ENCODE results near the gene GRAP2.

GRAP2 gene

GRCh38 chr22:40000171-40000570 lies 99.3 kb downstream of the GRAP2 start:
- in situ Hi-C loops (cut with MboI; ENCODE audit: low pct_unique_long_range_greater_than_20kb, low sequenced_read_pairs): no loop called here
- no peak for DNase-seq

- in situ Hi-C loops (cut with MboI; ENCODE audit: low pct_unique_long_range_greater_than_20kb, low sequenced_read_pairs): no loop called here
- DNase-seq: no peak
These were observed 100.2 kb downstream of the GRAP2 start for GRCh38 chr22:40001106-40001505.

GRCh38 chr22:40001800-40002577 lies 101.1 kb downstream of the GRAP2 start:
- in situ Hi-C loops (cut with MboI; ENCODE audit: low pct_unique_long_range_greater_than_20kb, low sequenced_read_pairs): no loop called here
- no peak for DNase-seq

GRCh38 chr22:40002935-40003715 lies 102.2 kb downstream of the GRAP2 start:
- no peak for DNase-seq
- in situ Hi-C loops (cut with MboI; ENCODE audit: low pct_unique_long_range_greater_than_20kb, low sequenced_read_pairs): no loop called here

GRCh38 chr22:40004836-40005235 lies 104.0 kb downstream of the GRAP2 start:
- DNase-seq: no peak
- in situ Hi-C loops (cut with MboI; ENCODE audit: low pct_unique_long_range_greater_than_20kb, low sequenced_read_pairs): no loop called here

- DNase-seq: no peak
- in situ Hi-C loops (cut with MboI; ENCODE audit: low pct_unique_long_range_greater_than_20kb, low sequenced_read_pairs): no loop called here
These were observed 105.8 kb downstream of the GRAP2 start for GRCh38 chr22:40006641-40007040.

GRCh38 chr22:40007853-40008710 lies 107.2 kb downstream of the GRAP2 start:
- in situ Hi-C loops (cut with MboI; ENCODE audit: low pct_unique_long_range_greater_than_20kb, low sequenced_read_pairs): no loop called here
- no peak for DNase-seq

- DNase-seq: no peak
- in situ Hi-C loops (cut with MboI; ENCODE audit: low pct_unique_long_range_greater_than_20kb, low sequenced_read_pairs): no loop called here
These were observed 107.9 kb downstream of the GRAP2 start for GRCh38 chr22:40008726-40009291.

- no peak for DNase-seq
- in situ Hi-C loops (cut with MboI; ENCODE audit: low pct_unique_long_range_greater_than_20kb, low sequenced_read_pairs): no loop called here
These were observed 108.4 kb downstream of the GRAP2 start for GRCh38 chr22:40009292-40009774.

- in situ Hi-C loops (cut with MboI; ENCODE audit: low pct_unique_long_range_greater_than_20kb, low sequenced_read_pairs): no loop called here
- no peak for DNase-seq
These were observed 109.2 kb downstream of the GRAP2 start for GRCh38 chr22:40009951-40010671.

- in situ Hi-C loops (cut with MboI; ENCODE audit: low pct_unique_long_range_greater_than_20kb, low sequenced_read_pairs): no loop called here
- no peak for DNase-seq
These were observed 109.9 kb downstream of the GRAP2 start for GRCh38 chr22:40010746-40011145.

- no peak for DNase-seq
- in situ Hi-C loops (cut with MboI; ENCODE audit: low pct_unique_long_range_greater_than_20kb, low sequenced_read_pairs): no loop called here
These were observed 113.9 kb downstream of the GRAP2 start for GRCh38 chr22:40014667-40015248.

GRCh38 chr22:40015358-40015976 lies 114.6 kb downstream of the GRAP2 start:
- DNase-seq: no peak
- in situ Hi-C loops (cut with MboI; ENCODE audit: low pct_unique_long_range_greater_than_20kb, low sequenced_read_pairs): no loop called here

GRCh38 chr22:40018051-40018450 lies 117.2 kb downstream of the GRAP2 start:
- DNase-seq: no peak
- in situ Hi-C loops (cut with MboI; ENCODE audit: low pct_unique_long_range_greater_than_20kb, low sequenced_read_pairs): no loop called here

GRCh38 chr22:40019100-40019499 lies 118.2 kb downstream of the GRAP2 start:
- no peak for DNase-seq
- in situ Hi-C loops (cut with MboI; ENCODE audit: low pct_unique_long_range_greater_than_20kb, low sequenced_read_pairs): no loop called here

GRCh38 chr22:40020956-40021355 lies 120.1 kb downstream of the GRAP2 start:
- no peak for DNase-seq
- in situ Hi-C loops (cut with MboI; ENCODE audit: low pct_unique_long_range_greater_than_20kb, low sequenced_read_pairs): loop anchor here (10.0 kb wide), 1 partner anchor 476 kb away; no protein-coding TSS in a partner anchor

GRCh38 chr22:40021401-40022000 lies 120.6 kb downstream of the GRAP2 start:
- no peak for DNase-seq
- in situ Hi-C loops (cut with MboI; ENCODE audit: low pct_unique_long_range_greater_than_20kb, low sequenced_read_pairs): loop anchor here (10.0 kb wide), 1 partner anchor 477 kb away; no protein-coding TSS in a partner anchor
